Fibroblast of lung (primary cell): ENCODE results near the gene GDF9.

ENCODE experiments used
- EZH2 ChIP-seq: IDR thresholded peaks from 2 replicates; pipeline ENCODE4 v1.5.1; 2012; ENCODE audit warnings: low read length, control low read depth, mild to moderate bottlenecking; ENCODE audit errors: missing control alignments
- TF ChIP-seq, protein P1 (sequence below), 2 donors: IDR thresholded peaks in 1 of 2; conservative IDR thresholded peaks in 1 of 2; 1 replicate in 1 of 2; 2 replicates in 1 of 2; pipeline ENCODE4 v1.5.1; 2011 to 2012; ENCODE audit warnings: low read length in 2 of 2, control low read depth in 1 of 2, inconsistent platforms in 1 of 2, low read depth in 1 of 2, mild to moderate bottlenecking in 1 of 2

GRCh38 chr5:132821791-132822190 is 44.5 kb downstream of the GDF9 start:
- TF ChIP-seq, protein P1, sequence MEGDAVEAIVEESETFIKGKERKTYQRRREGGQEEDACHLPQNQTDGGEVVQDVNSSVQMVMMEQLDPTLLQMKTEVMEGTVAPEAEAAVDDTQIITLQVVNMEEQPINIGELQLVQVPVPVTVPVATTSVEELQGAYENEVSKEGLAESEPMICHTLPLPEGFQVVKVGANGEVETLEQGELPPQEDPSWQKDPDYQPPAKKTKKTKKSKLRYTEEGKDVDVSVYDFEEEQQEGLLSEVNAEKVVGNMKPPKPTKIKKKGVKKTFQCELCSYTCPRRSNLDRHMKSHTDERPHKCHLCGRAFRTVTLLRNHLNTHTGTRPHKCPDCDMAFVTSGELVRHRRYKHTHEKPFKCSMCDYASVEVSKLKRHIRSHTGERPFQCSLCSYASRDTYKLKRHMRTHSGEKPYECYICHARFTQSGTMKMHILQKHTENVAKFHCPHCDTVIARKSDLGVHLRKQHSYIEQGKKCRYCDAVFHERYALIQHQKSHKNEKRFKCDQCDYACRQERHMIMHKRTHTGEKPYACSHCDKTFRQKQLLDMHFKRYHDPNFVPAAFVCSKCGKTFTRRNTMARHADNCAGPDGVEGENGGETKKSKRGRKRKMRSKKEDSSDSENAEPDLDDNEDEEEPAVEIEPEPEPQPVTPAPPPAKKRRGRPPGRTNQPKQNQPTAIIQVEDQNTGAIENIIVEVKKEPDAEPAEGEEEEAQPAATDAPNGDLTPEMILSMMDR (conservative IDR thresholded peaks at IDR 0.05 in 1 of 2, IDR thresholded peaks at IDR 0.05 in 1 of 2; ENCODE audit: low read depth in 1 of 2, low read length in 2 of 2): no peak
- no peak for TF ChIP-seq EZH2
